B cell (primary cell): Measurements from ENCODE around the gene ENO2. TPM values are rescaled to one million over a fixed set of nuclear protein-coding genes. Genes with fewer than 3 reads are reported as not detected.
A peak's percentile ranks its signal among the peaks of the same experiment; 100 is the strongest.

Source experiments
- ATAC-seq: fragments of 200-7000 bp; cut with Tn5 transposase; one replicate; pipeline ENCODE4 v1.10.0; 2021; ENCODE audit warnings: low read depth, mild to moderate bottlenecking, moderate number of reproducible peaks, moderate library complexity
- CTCF ChIA-PET: fragments of 350-600 bp; sonication (Branson Sonifier 250); formaldehyde crosslinking; loops from one replicate; lab custom pipeline; 2021; ENCODE audit warnings: antibody characterized with exemption, inconsistent platforms; lab: Charles Lee
- POLR2A ChIA-PET: fragments of 350-600 bp; sonication (Branson Sonifier 250); formaldehyde crosslinking; loops from one replicate; lab custom pipeline; 2021; ENCODE audit warnings: antibody characterized with exemption; lab: Charles Lee
- DNase-seq: peaks from one replicate; pipeline ENCODE4 v3.0.0; 2013
- H2AFZ ChIP-seq: 2 replicates; pipeline ENCODE4 v1.6.1; 2012; ENCODE audit warnings: mild to moderate bottlenecking, low read depth, low read length; ENCODE audit not compliant: insufficient read depth, poor library complexity, severe bottlenecking
- H3K27ac ChIP-seq, 2 donors: 1 replicate in 1 of 2; 2 replicates in 1 of 2; pipeline ENCODE4 v1.5.1; 2012 to 2013; ENCODE audit warnings: low read length in 2 of 2, mild to moderate bottlenecking in 2 of 2, moderate library complexity in 1 of 2
- H3K27me3 ChIP-seq, 4 experiments: fragments of 200-600 bp in 1 of 4; sonication (generic) in 1 of 4; replicated peaks in 1 of 4; 1 replicate in 2 of 4; 2 replicates in 2 of 4; pipeline versions ENCODE4 v1.6.1 to v1.7.0; 2013 to 2016; ENCODE audit warnings: low read length in 3 of 4, mild to moderate bottlenecking in 2 of 4, mixed read lengths in 1 of 4, moderate library complexity in 1 of 4; ENCODE audit not compliant: insufficient read depth in 4 of 4, control insufficient read depth in 3 of 4; ENCODE audit errors: control extremely low read depth in 1 of 4
- H3K36me3 ChIP-seq, 2 experiments: replicated peaks in 1 of 2; 1 replicate in 1 of 2; 2 replicates in 1 of 2; pipeline versions ENCODE4 v1.6.1 to v1.7.1; 2013; ENCODE audit warnings: low read length in 1 of 2; ENCODE audit not compliant: insufficient read depth in 2 of 2, control insufficient read depth in 1 of 2; ENCODE audit errors: control extremely low read depth in 1 of 2, extremely low read depth in 1 of 2
- H3K4me1 ChIP-seq, 2 donors: fragments of 200-600 bp in 1 of 2; sonication (generic) in 1 of 2; 1 replicate in 1 of 2; 2 replicates in 1 of 2; pipeline versions ENCODE4 v1.5.1 to v1.6.1; 2013 to 2017; ENCODE audit warnings: low read length in 2 of 2; ENCODE audit not compliant: control insufficient read depth in 2 of 2, insufficient read depth in 2 of 2
- H3K4me2 ChIP-seq: replicated peaks from 2 replicates; pipeline ENCODE3; 2012; ENCODE audit warnings: mild to moderate bottlenecking, low read depth, low read length; ENCODE audit not compliant: poor library complexity, severe bottlenecking
- H3K4me3 ChIP-seq, 5 experiments: fragments of 200-600 bp in 1 of 5; sonication (generic) in 1 of 5; 1 replicate in 3 of 5; 2 replicates in 2 of 5; pipeline versions ENCODE4 v1.5.1 to v1.7.0; 2011 to 2016; ENCODE audit warnings: low read length in 4 of 5, mild to moderate bottlenecking in 4 of 5, low read depth in 2 of 5, control low read depth in 1 of 5, moderate library complexity in 1 of 5; ENCODE audit not compliant: insufficient read depth in 1 of 5; ENCODE audit errors: control extremely low read depth in 1 of 5, extremely low read depth in 1 of 5
- H3K79me2 ChIP-seq: fragments of 200-600 bp; sonication (generic); one replicate; pipeline ENCODE4 v1.6.0; 2016; ENCODE audit warnings: low read length; ENCODE audit not compliant: control insufficient read depth, insufficient read depth
- H3K9ac ChIP-seq: fragments of 200-600 bp; sonication (generic); 2 replicates; pipeline ENCODE4 v1.6.1; 2017; ENCODE audit warnings: mild to moderate bottlenecking, low read length, moderate library complexity
- H3K9me3 ChIP-seq, 3 donors: one replicate each; pipeline versions ENCODE4 v1.6.1 to v1.7.1; 2013; ENCODE audit warnings: low read length in 2 of 3; ENCODE audit not compliant: control insufficient read depth in 2 of 3, insufficient read depth in 1 of 3; ENCODE audit errors: control extremely low read depth in 1 of 3
- H4K20me1 ChIP-seq: 2 replicates; pipeline ENCODE4 v1.6.0; 2012; ENCODE audit warnings: mild to moderate bottlenecking, low read length; ENCODE audit not compliant: insufficient read depth, control insufficient read depth, poor library complexity, severe bottlenecking
- H3K27ac Mint-ChIP-seq: one replicate; pipeline ENCODE4 v1.8.0; 2021; ENCODE audit warnings: mixed read lengths
- H3K27me3 Mint-ChIP-seq: one replicate; pipeline ENCODE4 v1.8.0; 2021; ENCODE audit warnings: mixed read lengths
- H3K4me1 Mint-ChIP-seq: one replicate; pipeline ENCODE4 v1.8.0; 2021; ENCODE audit warnings: mixed read lengths
- H3K4me3 Mint-ChIP-seq: one replicate; pipeline ENCODE4 v1.8.0; 2021; ENCODE audit warnings: mixed read lengths
- H3K9me3 Mint-ChIP-seq: one replicate; pipeline ENCODE4 v1.8.0; 2022; ENCODE audit warnings: mixed read lengths; ENCODE audit not compliant: insufficient read depth
- CTCF ChIP-seq: fragments of 200-600 bp; IDR thresholded peaks from one replicate; pipeline ENCODE4 v1.8.0; 2022; ENCODE audit warnings: antibody characterized with exemption, mild to moderate bottlenecking
- EZH2 ChIP-seq: IDR thresholded peaks from 2 replicates; pipeline ENCODE4 v1.6.1; 2012; ENCODE audit warnings: borderline replicate concordance, low read depth, mild to moderate bottlenecking, moderate library complexity, low read length; ENCODE audit not compliant: insufficient read depth, poor library complexity, severe bottlenecking
- WGBS: methylation state at CpG from one replicate; pipeline ENCODE4 v1.1.5; 2013; ENCODE audit warnings: missing lambda C conversion rate; ENCODE audit not compliant: insufficient coverage; 5-methylcytosine and 5-hydroxymethylcytosine counted together
- intact Hi-C: fragments of 100-400 bp; cut with micrococcal nuclease; formaldehyde crosslinking; loops from one replicate; pipeline ENCODE4 v1.10.0; 2022
- polyA plus RNA-seq: library from polyadenylated mRNA; depleted of rRNA; stranded (reverse); fragments of >200 nt; gene quantifications from 2 replicates; pipeline ENCODE4 v1.2.3, GENCODE V29; 2012
- total RNA-seq, 2 donors: library from RNA; stranded (reverse); fragments of 120-200 nt in 1 of 2; gene quantifications; 1 replicate in 1 of 2; 2 replicates in 1 of 2; pipeline versions ENCODE4 v1.2.3 to v1.2.4, GENCODE V29; 2013 to 2022

ENO2 gene
- total and polyA plus RNA-seq, 2 donors (not counting 1 experiment from before 2014, with no cell fraction given), result 42.5 to 55.3 TPM

- no peaks in the 10 kb centered on the region for H3K9me3 Mint-ChIP-seq
- peak; percentile 46 for ATAC-seq
- H3K9me3 ChIP-seq, result no peaks in the 10 kb centered on the region
- H4K20me1 ChIP-seq, result no peaks in the 10 kb centered on the region
- CTCF ChIA-PET, result interaction anchor here (0.6 to 16.6 kb wide), 24 partner anchors 7 to 309 kb away, joined by 3 to 944 read pairs (median 5); partner anchors contain the start of genes C1R, C1RL, EMG1 and LPCAT3
- peaks cover 56 to 73% of the 10 kb centered on the region in 2 donors for H3K4me1 ChIP-seq
- POLR2A ChIA-PET, result interaction anchor here (0.9 to 18.5 kb wide), 16 partner anchors 14 to 221 kb away, joined by 3 to 662 read pairs (median 5); partner anchors contain the start of genes C1RL, CDCA3, COPS7A and ENO2
- peak; percentile 90 for TF ChIP-seq CTCF
- no peak for TF ChIP-seq EZH2
- WGBS, result under 1% methylated on average over 38 of the region's 48 CpGs
- H3K27ac ChIP-seq, result peak overlapping the region; percentile 93 to 99
- peak overlapping the region; percentile 97 for H3K27ac Mint-ChIP-seq
- no peaks in the 10 kb centered on the region for H3K27me3 ChIP-seq
- peak overlapping the region; percentile 97 for H3K4me3 Mint-ChIP-seq
- peak overlapping the region; percentile 72 for H2AFZ ChIP-seq
- no peaks in the 10 kb centered on the region for H3K27me3 Mint-ChIP-seq
- intact Hi-C loops, result loop anchor here (1.0 to 10.0 kb wide), 7 partner anchors 17 to 310 kb away; partner anchors contain the start of genes C1RL, EMG1, LPAR5 and LPCAT3
- H3K4me3 ChIP-seq, result peak overlapping the region; percentile 25 to 92 (median 80)
- H3K79me2 ChIP-seq, result peaks cover 10% of the 10 kb centered on the region
- peaks cover 0 to 10% of the 10 kb centered on the region in 2 experiments for H3K36me3 ChIP-seq
- H3K4me2 ChIP-seq, result peak overlapping the region; percentile 99
- peaks cover 63% of the 10 kb centered on the region for H3K4me1 Mint-ChIP-seq
- peak; percentile 91 for DNase-seq
- H3K9ac ChIP-seq, result peak overlapping the region; percentile 89
These were observed 30.2 kb downstream of the ENO2 start for GRCh38 chr12:6944381-6945186.
